AG08395 (cell line): ENCODE data around the gene SFSWAP.
"Not testable (repeated sequence)": the region's sequence is repeated elsewhere in the genome, so short reads cannot be mapped to it uniquely, and the experiment has no call there.

Experiments used
- DNase-seq: peaks from one replicate; pipeline ENCODE4 v3.0.0; 2012; ENCODE audit warnings: mixed read lengths, low spot score

SFSWAP gene

DNA sequence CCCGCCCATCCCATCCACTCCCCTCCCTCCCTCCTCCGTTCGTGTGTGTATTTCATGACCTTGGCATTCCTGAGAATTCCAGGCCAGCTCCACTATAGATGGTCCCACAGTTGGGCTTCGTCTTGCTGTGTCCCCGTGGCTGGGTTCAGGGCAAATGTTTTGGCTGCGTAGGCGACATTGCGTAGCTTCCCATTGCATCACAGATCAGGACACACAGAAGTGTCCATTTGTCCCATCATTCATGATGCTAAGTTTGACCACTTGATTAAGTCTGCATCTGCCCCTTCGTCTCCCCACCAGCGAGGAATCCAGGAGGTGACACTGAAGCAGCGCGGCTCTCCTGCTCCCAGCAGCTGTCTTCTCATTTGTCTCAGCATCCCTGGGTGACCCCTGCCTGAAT lies 78.7 kb downstream of the SFSWAP start:
- DNase-seq = no peak

DNA sequence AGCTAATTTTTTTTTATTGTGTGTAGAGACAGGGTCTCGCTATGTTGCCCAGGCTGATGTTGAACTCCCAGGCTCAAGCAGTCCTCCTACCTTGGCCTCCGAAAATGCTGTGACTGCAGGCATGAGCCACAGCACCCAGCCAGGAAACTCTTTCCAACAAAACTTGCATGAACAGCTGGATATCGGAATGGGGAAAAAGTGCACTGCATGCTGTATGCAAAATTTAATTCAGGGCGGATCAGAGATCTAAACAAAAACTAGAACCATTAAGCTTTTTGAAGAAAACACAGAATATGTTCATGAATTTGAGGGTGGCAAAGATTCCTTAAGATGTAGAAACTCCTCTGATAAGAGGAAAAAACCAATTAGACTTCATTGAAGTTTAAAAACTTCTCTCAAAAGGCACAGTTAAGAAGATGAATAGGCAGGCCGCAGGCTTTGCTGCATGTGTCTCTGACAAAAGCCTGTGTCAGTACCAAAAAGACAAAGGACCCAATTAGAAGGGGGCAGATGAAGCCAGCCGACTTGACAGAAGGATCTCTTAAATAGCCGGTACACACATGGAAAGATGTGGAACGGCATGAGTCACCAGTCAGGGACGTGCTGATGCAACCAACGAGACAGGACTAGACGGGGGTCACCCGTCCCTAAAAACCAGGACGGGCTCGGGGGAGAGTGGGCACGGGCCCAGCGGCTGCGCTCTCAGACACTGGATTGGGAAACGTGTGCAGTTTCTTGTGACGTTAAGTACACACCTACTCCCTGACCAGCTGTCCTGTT lies 82.5 kb downstream of the SFSWAP start:
- peak; percentile 79 for DNase-seq

DNA sequence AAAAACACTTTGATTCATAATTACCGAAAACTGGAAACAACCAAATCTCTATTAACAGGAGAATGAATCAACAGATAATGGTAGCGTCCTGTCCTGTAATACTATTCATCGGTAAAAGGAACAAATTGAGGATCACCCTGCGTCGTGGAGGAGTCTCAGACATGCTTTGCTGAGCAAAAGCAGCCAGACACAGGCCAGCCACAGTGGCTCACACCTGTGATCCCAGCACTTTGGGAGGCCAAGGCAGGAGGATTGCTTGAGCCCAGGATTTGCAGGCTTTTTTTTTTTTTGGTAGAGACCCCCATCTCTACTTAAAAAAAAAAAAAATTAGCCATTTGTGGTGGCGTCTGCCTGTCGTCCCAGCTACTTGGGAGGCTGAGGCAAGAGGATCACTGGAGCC lies 83.2 kb downstream of the SFSWAP start:
- DNase-seq = no peak

DNA sequence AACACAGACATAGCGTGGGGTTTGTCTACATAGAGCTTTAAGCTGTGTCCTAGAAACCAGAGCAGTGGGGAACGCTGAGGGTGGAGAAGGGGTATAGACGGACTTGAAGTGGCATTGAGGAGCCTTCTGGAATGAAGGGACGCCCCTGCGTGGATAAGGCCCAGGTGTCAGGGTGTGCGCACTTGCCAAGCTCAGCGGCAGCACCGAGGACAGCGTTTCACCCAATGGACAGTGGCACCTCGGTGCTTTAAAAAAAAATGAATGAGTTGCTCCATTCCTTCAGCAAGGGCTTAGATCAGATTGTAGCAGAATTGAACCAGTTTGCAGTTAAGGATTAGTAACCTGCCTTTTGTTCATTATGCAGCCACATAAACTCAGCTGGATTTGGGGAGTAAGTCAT lies 83.7 kb downstream of the SFSWAP start:
- DNase-seq = no peak

DNA sequence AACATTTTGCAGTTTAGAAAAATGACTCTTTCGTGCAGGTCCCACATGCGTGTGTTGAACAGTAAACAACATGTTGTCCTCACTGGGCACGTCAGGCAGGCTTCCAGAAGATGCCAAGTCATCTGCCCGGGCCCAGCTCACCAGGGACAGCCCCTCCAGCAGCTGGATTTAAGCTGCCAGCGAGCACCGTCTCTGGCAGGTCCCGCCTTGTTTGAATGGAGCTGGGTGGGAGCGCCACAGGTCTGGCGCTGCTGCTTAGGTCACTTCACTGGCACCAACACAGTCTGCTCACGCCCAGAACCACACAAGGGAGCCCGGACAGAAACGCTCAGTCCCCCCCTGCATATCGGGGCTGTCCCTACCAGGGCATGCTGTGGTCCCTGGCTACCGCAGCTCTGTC lies 84.2 kb downstream of the SFSWAP start:
- no peak for DNase-seq

DNA sequence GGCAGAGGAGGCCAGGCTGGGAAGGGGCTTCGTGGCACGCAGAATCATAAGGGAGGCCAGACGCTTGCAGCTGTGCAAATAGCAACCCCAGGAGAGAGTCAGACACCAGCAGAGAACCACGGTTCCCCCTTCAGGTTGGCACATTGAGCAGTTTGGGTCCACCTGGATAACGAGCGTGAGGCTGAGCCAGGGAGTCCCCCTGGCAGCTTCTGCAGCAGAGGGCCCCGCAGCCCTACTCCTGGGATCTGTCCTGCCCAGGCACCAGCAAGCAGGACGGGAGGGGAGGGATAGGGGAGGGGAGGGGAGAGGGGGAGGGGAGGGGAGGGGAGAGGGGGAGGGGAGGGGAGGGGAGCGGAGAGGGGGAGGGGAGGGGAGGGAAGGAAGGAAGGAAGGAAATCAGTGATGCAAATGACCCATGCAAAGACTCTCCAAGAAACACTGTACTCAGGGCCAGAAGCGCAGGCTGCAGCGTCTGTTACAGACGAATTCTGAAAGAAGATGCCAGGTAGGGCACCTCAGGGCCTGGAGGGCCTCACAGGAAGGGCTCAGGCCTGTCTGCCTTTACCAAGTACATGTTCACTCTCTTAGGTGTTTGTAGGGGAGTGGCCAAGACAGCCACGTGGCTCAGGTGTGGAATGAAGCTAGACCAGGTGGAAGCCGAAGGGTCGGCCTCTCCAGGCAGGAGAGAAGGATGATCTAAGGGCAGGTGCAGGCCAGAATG lies 85.0 kb downstream of the SFSWAP start:
- DNase-seq = no peak

DNA sequence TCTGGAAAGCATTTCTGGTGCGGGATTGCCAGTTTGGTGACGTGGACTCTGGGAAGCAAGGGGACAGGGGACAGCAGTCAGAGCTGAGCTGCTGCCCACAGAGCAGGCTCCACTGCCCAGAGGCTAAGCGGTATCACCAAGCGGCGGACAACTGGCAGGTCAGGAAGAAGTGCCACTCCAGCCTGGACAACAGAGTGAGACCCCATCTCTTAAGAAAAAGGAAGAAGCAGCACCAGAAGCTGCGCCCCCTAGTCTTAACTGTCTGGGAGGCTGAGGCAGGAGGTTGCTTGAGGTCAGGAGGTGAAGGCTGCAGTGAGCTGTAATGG lies 85.5 kb downstream of the SFSWAP start:
- DNase-seq = no peak

DNA sequence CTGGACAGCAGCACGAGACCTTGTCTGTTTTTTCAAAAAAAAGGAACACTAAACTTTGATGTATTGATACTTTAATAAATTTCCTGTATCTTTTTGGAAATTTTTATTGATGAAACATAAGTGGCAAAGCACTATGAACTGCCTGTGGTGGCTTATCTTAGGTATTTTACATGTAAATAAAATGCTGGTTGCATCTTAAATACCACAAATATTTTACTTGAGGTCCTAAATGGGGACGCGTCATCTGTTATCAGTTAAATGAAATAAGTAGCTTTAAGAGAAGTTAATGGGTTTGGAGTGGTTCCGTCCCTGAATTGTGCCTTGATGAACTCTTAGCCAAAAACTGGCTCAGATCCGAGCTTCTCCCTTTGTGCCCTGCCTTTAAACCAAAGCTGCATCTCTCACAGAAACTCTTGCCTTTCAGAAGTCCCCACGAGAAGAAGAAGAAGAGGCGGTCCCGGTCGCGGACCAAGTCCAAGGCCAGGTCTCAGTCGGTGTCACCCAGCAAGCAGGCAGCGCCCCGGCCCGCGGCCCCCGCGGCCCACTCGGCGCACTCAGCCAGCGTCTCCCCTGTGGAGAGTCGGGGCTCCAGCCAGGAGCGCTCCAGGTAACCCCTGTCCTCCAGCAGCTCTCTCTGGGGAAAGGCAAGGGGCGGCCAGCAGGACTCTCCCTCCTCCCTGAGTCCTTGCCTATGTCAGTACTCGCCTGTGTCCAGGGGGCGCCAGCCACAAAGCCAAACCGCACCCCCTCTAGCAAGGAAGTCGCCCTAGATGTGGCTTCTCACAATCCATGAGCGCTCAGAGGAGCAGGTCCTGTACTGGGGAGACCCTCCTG lies 86.1 kb downstream of the SFSWAP start:
- no peak for DNase-seq

DNA sequence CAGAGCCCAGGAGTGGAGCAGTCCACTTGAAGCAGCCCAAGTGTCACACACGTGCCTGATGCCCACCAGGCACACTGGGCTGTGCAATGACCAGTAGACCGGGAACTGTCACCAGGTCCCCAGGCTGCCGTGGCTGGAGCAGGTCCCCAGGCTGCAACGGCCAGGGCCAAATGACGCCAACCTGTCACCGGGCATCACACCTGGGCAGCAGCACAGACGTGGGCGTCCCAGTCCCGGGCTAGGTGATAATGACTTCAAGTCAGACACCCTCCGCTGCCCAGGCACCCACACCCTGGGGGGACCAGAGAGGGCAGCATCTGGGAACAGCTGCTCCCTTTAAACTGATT lies 86.7 kb downstream of the SFSWAP start:
- no peak for DNase-seq

DNA sequence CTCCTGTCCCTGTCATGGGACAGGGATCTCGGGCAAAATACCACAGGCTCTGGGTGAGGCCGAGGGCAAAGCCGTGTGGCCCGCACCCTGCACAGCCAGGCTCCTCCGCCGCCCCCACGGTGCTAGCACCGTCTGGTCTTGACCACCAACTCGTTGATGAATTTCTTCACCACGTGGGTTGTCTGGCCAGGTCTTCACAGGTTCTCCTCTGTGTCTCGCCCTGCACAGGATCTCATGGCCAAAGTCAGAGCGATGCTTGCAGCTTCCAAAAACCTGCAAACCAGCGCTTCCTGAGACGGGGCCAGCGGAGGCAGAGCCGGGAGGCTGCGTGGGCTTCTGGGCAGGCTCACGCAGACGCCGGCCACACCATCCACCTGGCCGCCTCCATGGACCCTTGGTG lies 88.3 kb downstream of the SFSWAP start:
- DNase-seq = no peak

DNA sequence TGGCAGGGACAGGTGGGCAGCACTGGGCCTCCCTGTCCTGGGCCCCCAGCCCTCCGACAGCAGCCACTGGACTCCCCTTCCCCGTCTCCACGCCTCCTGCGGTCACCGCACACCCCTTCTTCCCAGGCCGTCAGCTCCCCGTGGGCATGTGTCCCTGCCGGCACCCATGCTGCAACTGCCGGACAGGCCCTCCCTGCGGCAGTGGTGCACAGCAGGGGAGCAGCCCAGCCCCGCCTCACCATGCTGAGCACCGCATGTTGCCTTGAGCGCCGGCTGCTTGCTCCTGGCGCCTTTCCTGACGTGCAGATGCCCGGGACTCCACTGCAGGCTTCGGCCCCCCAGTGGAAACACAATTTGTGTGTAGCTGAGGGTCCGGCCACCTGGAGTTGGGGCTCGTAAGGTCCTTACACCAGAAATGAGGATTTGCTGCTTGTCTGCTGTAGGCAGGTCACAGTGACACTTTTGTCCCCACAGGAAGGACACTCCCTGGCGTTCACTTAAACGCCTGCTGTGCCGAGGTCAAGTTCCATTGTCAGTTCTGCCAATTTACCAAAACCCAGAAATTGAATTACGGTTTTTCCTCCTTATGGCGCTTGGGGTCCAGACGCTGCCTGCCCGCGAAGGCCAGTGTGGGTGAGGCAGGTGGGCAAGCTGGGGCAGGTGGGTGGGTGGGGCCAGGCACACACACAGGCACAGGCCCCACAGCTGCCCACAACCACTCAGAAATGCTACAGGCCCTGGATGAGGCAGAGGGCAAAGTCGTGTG lies 89.1 kb downstream of the SFSWAP start:
- no peak for DNase-seq

DNA sequence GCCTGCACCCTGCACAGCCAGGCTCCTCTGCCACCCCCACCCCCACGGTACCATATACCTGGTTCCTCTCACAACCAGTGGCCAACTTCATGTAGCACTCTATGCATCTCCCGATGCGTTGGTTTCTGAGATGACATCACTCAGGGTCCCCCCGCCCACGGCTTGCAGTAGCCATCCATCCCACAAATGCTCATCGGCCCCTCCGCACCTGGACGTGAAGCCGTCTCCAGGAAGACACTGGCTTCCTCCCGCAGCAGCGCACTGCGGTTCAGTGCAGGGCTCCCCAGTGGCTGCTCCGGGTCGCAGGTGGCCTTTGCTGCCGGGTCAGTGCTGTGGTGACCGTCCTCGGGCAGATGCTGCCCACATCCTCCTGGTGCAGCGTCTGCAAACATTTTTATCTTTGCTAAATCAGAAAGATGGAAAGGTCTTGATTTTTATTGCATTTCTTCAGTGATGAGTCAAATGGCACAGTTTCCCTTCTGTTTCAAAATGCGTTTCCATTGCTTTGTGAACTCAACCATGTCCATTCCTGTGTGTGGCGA lies 89.8 kb downstream of the SFSWAP start:
- no peak for DNase-seq

DNA sequence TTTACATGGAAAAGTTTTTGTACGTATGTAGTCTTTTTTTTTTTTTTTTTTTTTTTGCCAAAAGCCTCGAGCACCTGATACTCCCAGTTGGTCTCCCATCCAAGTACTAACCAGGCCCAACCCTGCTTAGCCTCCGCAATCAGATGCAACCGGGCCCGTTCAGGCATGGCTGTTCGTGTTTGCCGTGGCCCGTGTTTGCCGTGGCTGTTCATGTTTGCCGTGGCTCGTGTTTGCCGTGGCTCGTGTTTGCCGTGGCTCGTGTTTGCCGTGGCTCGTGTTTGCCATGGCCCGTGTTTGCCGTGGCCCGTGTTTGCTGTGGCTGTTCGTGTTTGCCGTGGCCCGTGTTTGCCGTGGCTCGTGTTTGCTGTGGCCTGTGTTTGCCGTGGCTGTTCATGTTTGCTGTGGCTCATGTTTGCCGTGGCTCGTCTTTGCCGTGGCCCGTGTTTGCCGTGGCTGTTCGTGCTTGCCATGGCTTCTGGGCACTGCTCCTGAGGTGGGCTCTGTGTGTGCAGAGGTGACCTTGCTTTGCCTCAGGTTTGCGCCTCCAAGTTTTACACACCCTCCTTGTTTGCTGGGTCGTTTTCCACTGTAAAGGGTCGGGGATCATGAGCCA lies 90.5 kb downstream of the SFSWAP start:
- DNase-seq = no peak

DNA sequence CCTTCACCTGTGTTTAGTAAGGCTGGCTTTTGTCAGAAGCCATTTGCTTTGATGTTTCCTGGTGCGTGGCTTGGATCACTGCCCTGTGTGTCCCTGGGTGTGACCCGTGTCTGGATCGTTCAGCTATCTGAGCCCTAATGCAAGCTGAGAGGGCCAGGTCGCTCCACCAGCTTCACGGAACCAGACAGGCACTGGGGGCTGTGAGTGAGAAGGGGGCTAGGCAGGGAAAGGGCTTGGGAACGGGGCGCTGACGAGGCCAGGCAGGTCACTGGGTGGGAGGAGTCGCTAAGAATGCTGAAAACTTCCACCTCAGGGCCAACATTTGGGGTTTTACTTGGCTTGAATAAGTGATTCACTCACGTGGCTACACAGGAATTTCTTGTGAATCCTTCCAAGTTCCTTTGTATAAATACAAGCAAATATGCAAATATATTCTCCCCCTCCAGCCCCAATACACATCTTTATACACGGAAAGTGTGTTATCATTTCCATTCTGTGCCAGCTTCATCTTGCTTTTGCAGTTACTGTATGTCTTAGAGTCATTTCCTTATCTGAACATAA lies 93.2 kb downstream of the SFSWAP start:
- DNase-seq = peak; percentile 72

DNA sequence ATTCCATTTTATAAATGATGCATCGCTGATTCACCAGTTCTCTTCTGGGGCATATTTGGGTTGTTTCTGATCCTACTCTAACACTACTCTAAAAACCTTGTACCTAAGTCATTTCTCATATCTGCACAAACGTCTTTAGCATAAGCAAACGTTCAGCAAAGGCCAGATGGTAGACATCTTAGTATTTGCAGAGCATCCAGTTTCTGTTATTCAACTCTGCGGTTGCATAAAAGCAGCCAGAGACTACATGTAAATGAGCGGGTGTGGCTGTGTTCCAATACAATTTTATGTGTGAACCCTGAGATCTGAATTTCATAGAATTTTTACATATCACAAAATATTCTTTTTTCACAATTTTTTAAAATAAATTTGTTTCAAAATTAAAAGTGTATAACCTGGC lies 94.5 kb downstream of the SFSWAP start:
- no peak for DNase-seq

DNA sequence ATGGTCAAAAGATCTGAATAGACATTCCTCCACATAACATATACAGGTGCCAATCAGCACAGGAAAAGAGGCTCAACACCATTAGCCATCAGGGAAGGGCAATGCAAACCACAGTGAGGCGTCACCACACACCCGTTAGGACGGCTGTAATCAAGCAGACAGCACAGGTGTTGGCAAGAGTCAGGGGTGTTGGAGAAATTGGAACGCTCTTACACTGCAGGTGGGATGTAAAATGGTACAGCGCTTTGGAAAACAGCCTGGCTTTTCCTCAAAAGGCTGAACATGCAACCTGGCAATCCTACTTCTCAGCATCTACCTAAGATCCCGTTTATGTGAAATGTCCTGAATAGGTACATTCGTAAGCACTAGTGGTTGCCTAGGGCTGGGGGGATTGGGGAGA lies 95.8 kb downstream of the SFSWAP start:
- DNase-seq = no peak

DNA sequence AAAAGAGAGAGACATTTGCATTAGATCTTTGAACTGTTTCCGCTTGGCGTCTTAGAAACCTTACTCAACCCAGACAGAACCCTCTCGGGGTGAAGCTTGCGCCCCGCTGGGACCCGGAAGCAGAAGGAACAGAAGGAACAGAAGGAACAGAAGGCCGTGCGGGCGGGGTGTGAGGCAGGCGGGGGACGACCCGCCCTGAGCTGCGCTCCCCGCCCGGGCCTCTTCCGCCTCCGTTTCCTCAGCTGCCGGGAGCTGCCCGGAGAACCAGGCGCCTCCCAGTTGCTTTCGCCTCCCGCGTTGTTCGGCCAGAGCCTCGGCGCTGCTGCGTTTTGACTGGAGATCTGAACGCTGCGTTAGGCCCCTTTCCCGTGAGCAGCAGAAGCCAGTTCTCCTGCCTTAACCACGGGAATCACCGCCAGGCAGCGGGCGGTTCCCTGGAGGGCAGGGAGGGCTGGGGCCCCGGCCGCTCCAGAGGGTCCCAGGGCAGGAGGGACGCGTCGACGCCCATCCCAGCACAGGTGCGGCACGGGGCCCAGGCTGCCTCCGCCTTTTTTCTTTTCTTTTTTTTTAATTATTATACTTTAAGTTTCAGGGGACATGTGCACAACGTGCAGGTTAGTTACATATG lies 98.0 kb downstream of the SFSWAP start:
- DNase-seq = peak; percentile 48

DNA sequence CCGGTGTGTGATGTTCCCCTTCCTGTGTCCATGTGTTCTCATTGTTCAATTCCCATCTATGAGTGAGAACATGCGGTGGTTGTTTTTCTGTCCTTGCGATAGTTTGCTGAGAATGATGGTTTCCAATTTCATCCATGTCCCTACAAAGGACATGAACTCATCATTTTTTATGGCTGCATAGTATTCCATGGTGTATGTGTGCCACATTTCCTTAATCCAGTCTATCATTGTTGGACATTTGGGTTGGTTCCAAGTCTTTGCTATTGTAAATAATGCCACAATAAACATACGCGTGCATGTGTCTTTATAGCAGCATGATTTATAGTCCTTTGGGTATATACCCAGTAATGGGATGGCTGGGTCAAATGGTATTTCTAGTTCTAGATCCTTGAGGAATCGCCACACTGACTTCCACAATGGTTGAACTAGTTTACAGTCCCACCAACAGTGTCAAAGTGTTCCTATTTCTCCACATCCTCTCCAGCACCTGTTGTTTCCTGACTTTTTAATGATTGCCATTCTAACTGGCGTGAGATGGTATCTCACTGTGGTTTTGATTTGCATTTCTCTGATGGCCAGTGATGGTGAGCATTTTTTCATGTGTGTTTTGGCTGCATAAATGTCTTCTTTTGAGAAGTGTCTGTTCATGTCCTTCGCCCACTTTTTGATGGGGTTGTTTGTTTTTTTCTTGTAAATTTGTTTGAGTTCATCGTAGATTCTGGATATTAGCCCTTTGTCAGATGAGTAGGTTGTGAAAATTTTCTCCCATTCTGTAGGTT lies 98.8 kb downstream of the SFSWAP start:
- DNase-seq = not testable (repeated sequence)

DNA sequence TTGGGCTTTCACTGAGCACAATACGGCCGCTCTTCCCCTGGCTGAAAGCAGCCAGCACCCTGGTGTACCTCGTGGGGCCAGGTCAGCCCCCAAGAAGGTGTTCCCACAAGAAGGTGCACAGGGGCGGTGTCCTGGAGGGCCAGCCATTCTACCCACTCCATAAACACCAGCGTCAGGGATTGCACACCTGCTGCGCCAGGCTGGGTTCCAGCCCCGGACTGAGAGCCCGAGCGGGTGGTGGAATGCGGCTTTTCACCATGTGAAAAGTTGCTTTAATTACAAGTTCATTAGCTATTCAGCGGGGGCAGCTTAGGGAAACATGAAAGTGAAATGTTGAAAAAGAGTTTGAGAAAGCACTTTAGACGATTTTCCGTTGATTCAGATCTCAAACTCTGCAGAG lies 99.8 kb downstream of the SFSWAP start:
- DNase-seq = no peak

DNA sequence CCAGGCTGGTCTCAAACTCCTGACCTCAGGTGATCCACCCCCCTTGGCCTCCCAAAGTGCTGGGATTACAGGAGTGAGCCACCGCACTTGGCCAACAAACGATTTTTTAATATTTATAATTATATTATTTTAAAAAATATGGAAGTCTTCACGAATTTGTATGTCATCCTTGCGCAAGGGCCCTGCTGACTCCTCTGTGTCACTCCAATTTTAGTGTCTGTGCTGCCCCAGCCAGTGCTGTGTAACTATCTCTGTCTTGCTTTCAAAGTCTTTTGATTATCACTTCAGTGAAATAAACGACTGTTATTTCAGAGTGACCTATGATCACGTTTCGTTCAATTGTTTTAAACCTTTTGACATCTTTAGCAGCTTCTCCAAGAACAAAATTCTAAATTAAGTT lies 104.2 kb downstream of the SFSWAP start:
- DNase-seq = no peak
